Chondrocyte (in vitro differentiated cells): Measurements from ENCODE around the gene TEPSIN. TPM values are rescaled to one million over a fixed set of nuclear protein-coding genes. Genes with fewer than 3 reads are reported as not detected.

ENCODE experiments used
- DNase-seq: peaks from one replicate; pipeline ENCODE4 v3.0.0; 2021; ENCODE audit warnings: mixed read lengths, low spot score
- H3K27ac Mint-ChIP-seq: one replicate; pipeline ENCODE4 v1.8.0; 2021; ENCODE audit warnings: mild to moderate bottlenecking, moderate library complexity, mixed read lengths; ENCODE audit not compliant: unreplicated experiment
- H3K27me3 Mint-ChIP-seq: 2 replicates; pipeline ENCODE4 v1.8.0; 2021; ENCODE audit warnings: low read depth, mixed read lengths
- H3K36me3 Mint-ChIP-seq: 2 replicates; pipeline ENCODE4 v1.8.0; 2021; ENCODE audit warnings: low read depth, mixed read lengths
- H3K4me1 Mint-ChIP-seq: 2 replicates; pipeline ENCODE4 v1.8.0; 2021; ENCODE audit warnings: low read depth, mild to moderate bottlenecking, mixed read lengths
- H3K4me3 Mint-ChIP-seq: one replicate; pipeline ENCODE4 v1.8.0; 2021; ENCODE audit warnings: mild to moderate bottlenecking, moderate library complexity, mixed read lengths; ENCODE audit not compliant: unreplicated experiment
- H3K9me3 Mint-ChIP-seq: 2 replicates; pipeline ENCODE4 v1.8.0; 2021; ENCODE audit warnings: low read depth, mixed read lengths
- total RNA-seq: library from RNA; stranded (reverse); gene quantifications from 3 replicates; pipeline ENCODE4 v1.2.1, GENCODE V29; 2021
- TF ChIP-seq, protein P1 (sequence below): fragments of 200-600 bp; sonication (generic); IDR thresholded peaks from 2 replicates; pipeline ENCODE4 v1.5.0; 2021; ENCODE audit warnings: antibody characterized with exemption, mild to moderate bottlenecking, moderate library complexity

TEPSIN gene
- total RNA-seq, 1 donor from 2014 or later = 27.1 TPM

DNA sequence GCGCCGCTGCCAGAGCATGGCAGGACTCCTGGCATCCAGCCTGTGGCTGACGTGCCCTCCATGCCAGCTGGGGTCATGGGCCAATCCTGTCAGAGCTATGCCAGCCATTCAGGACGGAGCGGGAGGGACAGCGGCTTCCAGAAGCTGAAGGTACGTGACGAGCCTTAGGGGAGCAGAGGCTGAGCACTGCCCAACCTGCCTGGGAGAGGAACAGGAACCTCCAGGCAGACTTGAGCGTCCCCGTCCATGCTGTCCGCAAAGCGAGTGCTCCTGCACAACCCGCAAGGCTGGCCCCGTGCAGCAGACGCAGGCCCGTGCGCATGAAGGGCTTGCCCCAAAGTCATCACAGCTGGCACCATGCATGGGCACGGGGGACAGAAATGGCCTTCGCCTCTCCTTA, 21.8 kb upstream of the TEPSIN start:
- DNase-seq = no peak
- no peaks in the 10 kb centered on the region for H3K27me3 Mint-ChIP-seq
- peaks cover 2% of the 10 kb centered on the region for H3K4me1 Mint-ChIP-seq
- no peaks in the 10 kb centered on the region for H3K9me3 Mint-ChIP-seq
- TF ChIP-seq, protein P1, sequence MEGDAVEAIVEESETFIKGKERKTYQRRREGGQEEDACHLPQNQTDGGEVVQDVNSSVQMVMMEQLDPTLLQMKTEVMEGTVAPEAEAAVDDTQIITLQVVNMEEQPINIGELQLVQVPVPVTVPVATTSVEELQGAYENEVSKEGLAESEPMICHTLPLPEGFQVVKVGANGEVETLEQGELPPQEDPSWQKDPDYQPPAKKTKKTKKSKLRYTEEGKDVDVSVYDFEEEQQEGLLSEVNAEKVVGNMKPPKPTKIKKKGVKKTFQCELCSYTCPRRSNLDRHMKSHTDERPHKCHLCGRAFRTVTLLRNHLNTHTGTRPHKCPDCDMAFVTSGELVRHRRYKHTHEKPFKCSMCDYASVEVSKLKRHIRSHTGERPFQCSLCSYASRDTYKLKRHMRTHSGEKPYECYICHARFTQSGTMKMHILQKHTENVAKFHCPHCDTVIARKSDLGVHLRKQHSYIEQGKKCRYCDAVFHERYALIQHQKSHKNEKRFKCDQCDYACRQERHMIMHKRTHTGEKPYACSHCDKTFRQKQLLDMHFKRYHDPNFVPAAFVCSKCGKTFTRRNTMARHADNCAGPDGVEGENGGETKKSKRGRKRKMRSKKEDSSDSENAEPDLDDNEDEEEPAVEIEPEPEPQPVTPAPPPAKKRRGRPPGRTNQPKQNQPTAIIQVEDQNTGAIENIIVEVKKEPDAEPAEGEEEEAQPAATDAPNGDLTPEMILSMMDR = no peak
- H3K4me3 Mint-ChIP-seq = no peak overlapping the region
- H3K36me3 Mint-ChIP-seq = peaks cover 7% of the 10 kb centered on the region
- no peak overlapping the region for H3K27ac Mint-ChIP-seq

- TF ChIP-seq, protein P1 = no peak
- Mint-ChIP-seq H3K4me3 (no peak overlapping the region), H3K36me3 (peaks cover 4% of the 10 kb centered on the region), H3K9me3 (no peaks in the 10 kb centered on the region), H3K4me1 (peaks cover 5% of the 10 kb centered on the region), H3K27ac (no peak overlapping the region), H3K27me3 (no peaks in the 10 kb centered on the region)
- no peak for DNase-seq
Observed at GRCh38 chr17:81260171-81260570, 21.3 kb upstream of the TEPSIN start.

- no peaks in the 10 kb centered on the region for H3K9me3 Mint-ChIP-seq
- DNase-seq = no peak
- no peaks in the 10 kb centered on the region for H3K27me3 Mint-ChIP-seq
- H3K4me1 Mint-ChIP-seq = peaks cover 12% of the 10 kb centered on the region
- TF ChIP-seq, protein P1 = no peak
- peaks cover 4% of the 10 kb centered on the region for H3K36me3 Mint-ChIP-seq
- H3K4me3 Mint-ChIP-seq = no peak overlapping the region
- H3K27ac Mint-ChIP-seq = no peak overlapping the region
Observed at GRCh38 chr17:81259058-81259605, 20.3 kb upstream of the TEPSIN start.

DNA sequence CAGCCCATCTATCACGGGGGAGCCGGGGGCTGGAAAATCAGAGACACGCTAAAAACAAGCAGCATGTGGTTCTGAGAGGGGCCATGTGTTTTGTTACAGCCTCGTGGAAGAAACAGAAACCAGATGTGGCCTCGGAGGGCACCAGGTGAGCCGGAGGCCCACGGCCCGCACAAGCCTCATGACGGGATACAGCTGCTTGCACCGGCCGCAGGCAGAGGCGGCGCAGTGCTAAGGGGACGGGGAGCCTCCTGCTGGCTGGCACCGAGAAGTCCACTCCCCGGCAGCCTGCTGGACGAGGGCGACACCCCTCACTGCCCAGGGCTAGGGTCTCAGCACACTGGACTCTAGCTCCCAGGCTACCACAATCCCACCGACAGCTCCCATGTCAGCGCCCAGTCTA, 19.4 kb upstream of the TEPSIN start:
- Mint-ChIP-seq H3K4me3 (no peak overlapping the region), H3K4me1 (peaks cover 12% of the 10 kb centered on the region), H3K27ac (no peak overlapping the region)

GRCh38 chr17:81257533-81257932, 18.7 kb upstream of the TEPSIN start:
- DNase-seq = no peak
- Mint-ChIP-seq H3K4me1 (peaks cover 16% of the 10 kb centered on the region), H3K9me3 (no peaks in the 10 kb centered on the region), H3K36me3 (peaks cover 2% of the 10 kb centered on the region), H3K4me3 (no peak overlapping the region), H3K27ac (no peak overlapping the region), H3K27me3 (no peaks in the 10 kb centered on the region)
- TF ChIP-seq, protein P1 = no peak

More for the DNA sequence above, 19.4 kb upstream of the TEPSIN start:
- Mint-ChIP-seq H3K36me3 (peaks cover 4% of the 10 kb centered on the region), H3K27me3 (no peaks in the 10 kb centered on the region), H3K9me3 (no peaks in the 10 kb centered on the region)
- TF ChIP-seq, protein P1 = peak; percentile 20
- DNase-seq = no peak
